Gastrocnemius medialis (tissue), 4 donors: ENCODE measurements around the gene NGEF. TPM values are rescaled to one million over a fixed set of nuclear protein-coding genes. Genes with fewer than 3 reads are reported as not detected.

Experiments
- ATAC-seq, 2 donors: fragments of 150-250 bp; one replicate each; pipeline ENCODE4 v1.9.1; 2016
- DNase-seq, 2 donors: peaks; one replicate each; pipeline ENCODE4 v3.0.0-alpha.2; 2019
- H3K27ac ChIP-seq, 4 donors: fragments of 200-600 bp; sonication (generic); 1 replicate in 1 of 4; 2 replicates in 3 of 4; pipeline ENCODE4 v1.5.1; 2016 to 2018; ENCODE audit warnings: mild to moderate bottlenecking in 2 of 4, moderate library complexity in 1 of 4
- H3K27me3 ChIP-seq, 3 donors: fragments of 200-600 bp; sonication (generic) in 2 of 3; 1 replicate in 1 of 3; 2 replicates in 2 of 3; pipeline versions ENCODE4 v1.5.1 to v1.6.0; 2016 to 2019; ENCODE audit warnings: mild to moderate bottlenecking in 1 of 3, moderate library complexity in 1 of 3
- H3K36me3 ChIP-seq, 2 donors: fragments of 200-600 bp; sonication (generic) in 1 of 2; one replicate each; pipeline ENCODE4 v1.5.1; 2017 to 2018
- H3K4me1 ChIP-seq, 2 donors: fragments of 200-600 bp; sonication (generic) in 1 of 2; one replicate each; pipeline ENCODE4 v1.5.1; 2016 to 2017; ENCODE audit warnings: mild to moderate bottlenecking in 2 of 2
- H3K4me3 ChIP-seq, 4 donors: fragments of 200-600 bp; sonication (generic) in 3 of 4; 1 replicate in 1 of 4; 2 replicates in 3 of 4; pipeline ENCODE4 v1.5.1; 2016 to 2019; ENCODE audit warnings: mild to moderate bottlenecking in 2 of 4
- H3K9me3 ChIP-seq, 3 donors: fragments of 200-600 bp; sonication (generic) in 2 of 3; 1 replicate in 1 of 3; 2 replicates in 2 of 3; pipeline ENCODE4 v1.5.1; 2016 to 2019
- POLR2A ChIP-seq, 2 donors: fragments of 450-650 bp; IDR thresholded peaks; one replicate each; pipeline ENCODE4 v1.6.1; 2017; ENCODE audit warnings: antibody characterized with exemption in 2 of 2, mild to moderate bottlenecking in 2 of 2, moderate library complexity in 2 of 2
- in situ Hi-C, 4 donors: fragments of 200-750 bp; cut with MboI; loops; one replicate each; pipeline versions ENCODE4 v1.15.0 to v1.8.0; 2017; ENCODE audit warnings: low sequenced_read_pairs in 4 of 4
- intact Hi-C: fragments of 100-400 bp; cut with DNase I; formaldehyde crosslinking; loops from one replicate; pipeline ENCODE4 v1.15.1; 2023; ENCODE audit warnings: low total_unique reads
- total RNA-seq, 4 donors: library from RNA; depleted of rRNA; stranded (reverse); fragments of >200 nt; gene quantifications; one replicate each; pipeline versions ENCODE4 v1.1.0 to v1.2.3, GENCODE V29; 2016
- TF ChIP-seq, protein P1 (sequence below), 5 experiments: fragments of 450-650 bp in 3 of 5; fragments of 200-600 bp in 2 of 5; sonication (generic) in 2 of 5; IDR thresholded peaks in 4 of 5; conservative IDR thresholded peaks in 1 of 5; 1 replicate in 4 of 5; 2 replicates in 1 of 5; pipeline ENCODE4 v1.5.1; 2016 to 2019; ENCODE audit warnings: antibody characterized with exemption in 5 of 5, mild to moderate bottlenecking in 3 of 5, moderate library complexity in 3 of 5

The NGEF gene
- total RNA-seq, 4 donors from 2014 or later, result 0.66 to 1.5 (median 0.84) TPM; not detected in 1

DNA sequence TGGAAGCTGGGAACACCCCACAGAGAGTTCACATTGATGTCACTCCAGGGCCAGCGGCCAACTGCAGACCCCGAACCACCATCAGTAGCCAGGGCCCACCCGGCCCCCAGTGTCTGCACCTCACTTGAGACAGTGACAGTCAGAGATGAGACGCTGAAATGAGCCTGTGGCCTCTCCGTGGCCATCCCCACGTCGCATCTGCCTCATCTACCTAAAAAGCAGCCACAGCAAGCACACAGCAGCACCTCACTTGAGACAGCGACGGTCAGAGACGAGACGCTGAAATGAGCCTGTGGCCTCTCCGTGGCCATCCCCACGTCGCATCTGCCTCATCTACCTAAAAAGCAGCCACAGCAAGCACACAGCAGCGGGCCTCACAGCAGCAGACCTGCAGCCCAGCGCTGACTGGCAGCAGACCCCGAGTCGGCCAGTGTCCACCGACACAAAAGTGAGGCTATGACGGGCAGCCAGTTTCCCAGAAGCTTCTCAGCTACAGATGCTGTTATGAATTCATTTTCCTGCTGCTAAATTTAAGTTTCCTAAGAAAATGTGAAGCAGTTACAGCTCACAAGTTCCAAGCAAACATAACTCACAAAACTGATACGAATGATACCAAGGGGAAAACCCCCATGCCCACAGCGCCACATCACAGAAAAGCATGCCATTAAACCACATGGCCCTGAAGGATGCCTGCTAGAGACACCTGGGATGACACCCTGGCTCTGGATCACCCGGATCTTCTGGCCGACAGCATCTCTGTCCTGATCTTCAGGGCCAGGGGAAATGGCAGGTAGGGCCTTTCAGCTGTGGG lies 115.3 kb downstream of the NGEF start:
- intact Hi-C loops (no loop called here), in situ Hi-C loops (no loop called here)
- Histone ChIP-seq H3K9me3 (no peaks in the 10 kb centered on the region), H3K36me3 (no peaks in the 10 kb centered on the region), H3K4me3 (no peak overlapping the region), H3K27ac (no peak overlapping the region), H3K4me1 (no peaks in the 10 kb centered on the region), H3K27me3 (peaks cover 3 to 15% (median 11%) of the 10 kb centered on the region in 3 donors)
- ATAC-seq, result no peak
- no peak for TF ChIP-seq POLR2A (IDR thresholded peaks at IDR 0.05)
- TF ChIP-seq, protein P1, sequence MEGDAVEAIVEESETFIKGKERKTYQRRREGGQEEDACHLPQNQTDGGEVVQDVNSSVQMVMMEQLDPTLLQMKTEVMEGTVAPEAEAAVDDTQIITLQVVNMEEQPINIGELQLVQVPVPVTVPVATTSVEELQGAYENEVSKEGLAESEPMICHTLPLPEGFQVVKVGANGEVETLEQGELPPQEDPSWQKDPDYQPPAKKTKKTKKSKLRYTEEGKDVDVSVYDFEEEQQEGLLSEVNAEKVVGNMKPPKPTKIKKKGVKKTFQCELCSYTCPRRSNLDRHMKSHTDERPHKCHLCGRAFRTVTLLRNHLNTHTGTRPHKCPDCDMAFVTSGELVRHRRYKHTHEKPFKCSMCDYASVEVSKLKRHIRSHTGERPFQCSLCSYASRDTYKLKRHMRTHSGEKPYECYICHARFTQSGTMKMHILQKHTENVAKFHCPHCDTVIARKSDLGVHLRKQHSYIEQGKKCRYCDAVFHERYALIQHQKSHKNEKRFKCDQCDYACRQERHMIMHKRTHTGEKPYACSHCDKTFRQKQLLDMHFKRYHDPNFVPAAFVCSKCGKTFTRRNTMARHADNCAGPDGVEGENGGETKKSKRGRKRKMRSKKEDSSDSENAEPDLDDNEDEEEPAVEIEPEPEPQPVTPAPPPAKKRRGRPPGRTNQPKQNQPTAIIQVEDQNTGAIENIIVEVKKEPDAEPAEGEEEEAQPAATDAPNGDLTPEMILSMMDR (IDR thresholded peaks at IDR 0.05 in 4 of 5, conservative IDR thresholded peaks at IDR 0.05 in 1 of 5), result no peak
- DNase-seq, result no peak

DNA sequence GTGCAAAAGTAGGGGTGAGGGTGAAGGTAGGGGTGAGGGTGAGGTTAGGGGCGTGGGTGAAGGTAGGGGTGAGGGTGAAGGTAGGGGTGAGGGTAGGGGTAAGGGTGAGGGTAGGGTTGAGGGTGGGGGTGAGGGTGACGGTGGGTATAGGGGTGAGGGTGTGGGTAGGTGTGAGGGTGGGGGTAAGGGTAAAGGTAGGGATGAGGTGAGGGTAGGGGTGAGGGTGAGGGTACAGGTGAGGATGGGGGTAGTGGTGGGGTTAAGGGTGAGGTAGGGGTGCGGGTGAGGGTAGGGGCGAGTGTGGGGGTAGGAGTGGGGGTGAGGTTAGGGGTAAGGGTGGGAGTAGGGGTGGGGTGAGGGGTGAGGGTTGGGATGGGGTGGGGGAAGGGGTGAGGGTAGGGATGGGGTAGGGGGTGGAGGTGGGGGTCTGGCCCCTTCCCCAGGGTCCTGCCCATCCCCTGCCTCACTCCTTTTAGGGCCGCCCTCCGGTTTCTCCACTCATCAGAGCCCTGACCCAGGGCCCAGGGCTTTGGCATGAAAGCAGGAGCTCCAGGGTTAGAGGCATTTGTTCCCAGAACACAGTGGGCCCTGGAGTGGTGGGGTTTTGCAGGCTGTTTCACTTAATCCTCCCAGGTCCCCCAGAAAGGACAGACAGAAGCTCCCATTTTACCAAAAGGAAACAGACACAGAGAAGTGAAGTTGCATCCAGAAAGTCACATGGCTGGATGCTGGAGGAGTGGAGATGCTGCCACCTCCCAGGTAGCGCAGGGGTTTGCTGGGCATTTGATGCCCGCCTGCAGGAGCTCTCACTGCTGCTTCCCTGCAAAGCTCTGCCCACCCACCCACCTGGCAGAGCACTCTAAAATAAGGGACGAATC lies 116.1 kb downstream of the NGEF start:
- H3K27me3 ChIP-seq, result peaks cover 3 to 11% (median 8%) of the 10 kb centered on the region in 3 donors
- no peaks in the 10 kb centered on the region for H3K9me3 ChIP-seq
- H3K27ac ChIP-seq, result no peak overlapping the region
- H3K4me3 ChIP-seq, result no peak overlapping the region
- in situ Hi-C loops (no loop called here), intact Hi-C loops (no loop called here)
- H3K4me1 ChIP-seq, result no peaks in the 10 kb centered on the region
- H3K36me3 ChIP-seq, result no peaks in the 10 kb centered on the region
- TF ChIP-seq, protein P1 (IDR thresholded peaks at IDR 0.05 in 4 of 5, conservative IDR thresholded peaks at IDR 0.05 in 1 of 5), result no peak
- TF ChIP-seq POLR2A (IDR thresholded peaks at IDR 0.05), result no peak
- DNase-seq (no peak), ATAC-seq (no peak)

DNA sequence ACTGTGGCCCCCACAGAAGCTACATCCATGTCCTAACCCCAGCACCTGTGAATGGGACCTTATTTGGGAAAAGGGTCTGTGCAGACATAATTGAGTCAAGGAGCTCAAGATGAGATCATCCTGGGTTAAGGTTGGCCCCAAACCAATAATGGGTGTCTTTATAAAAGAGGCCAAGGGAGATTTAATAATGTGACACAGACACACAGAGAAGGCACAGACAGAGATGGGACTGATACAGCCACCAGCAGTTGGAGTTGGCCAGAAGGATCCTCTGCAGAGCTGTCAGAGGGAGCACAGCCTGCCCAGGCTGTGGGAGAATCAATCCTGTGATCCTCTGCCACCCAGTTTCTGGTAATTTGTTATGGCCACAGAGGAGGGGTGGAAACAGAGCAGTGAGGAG lies 116.9 kb downstream of the NGEF start:
- Histone ChIP-seq H3K27me3 (peaks cover 0 to 3% (median 0%) of the 10 kb centered on the region in 3 donors), H3K36me3 (no peaks in the 10 kb centered on the region), H3K27ac (no peak overlapping the region), H3K9me3 (no peaks in the 10 kb centered on the region), H3K4me3 (no peak overlapping the region), H3K4me1 (peaks cover 3 to 6% of the 10 kb centered on the region in 2 donors)
- TF ChIP-seq, protein P1 (IDR thresholded peaks at IDR 0.05 in 4 of 5, conservative IDR thresholded peaks at IDR 0.05 in 1 of 5), result no peak
- no peak for TF ChIP-seq POLR2A (IDR thresholded peaks at IDR 0.05)
- DNase-seq (no peak), ATAC-seq (no peak)
- in situ Hi-C loops (no loop called here), intact Hi-C loops (no loop called here)

DNA sequence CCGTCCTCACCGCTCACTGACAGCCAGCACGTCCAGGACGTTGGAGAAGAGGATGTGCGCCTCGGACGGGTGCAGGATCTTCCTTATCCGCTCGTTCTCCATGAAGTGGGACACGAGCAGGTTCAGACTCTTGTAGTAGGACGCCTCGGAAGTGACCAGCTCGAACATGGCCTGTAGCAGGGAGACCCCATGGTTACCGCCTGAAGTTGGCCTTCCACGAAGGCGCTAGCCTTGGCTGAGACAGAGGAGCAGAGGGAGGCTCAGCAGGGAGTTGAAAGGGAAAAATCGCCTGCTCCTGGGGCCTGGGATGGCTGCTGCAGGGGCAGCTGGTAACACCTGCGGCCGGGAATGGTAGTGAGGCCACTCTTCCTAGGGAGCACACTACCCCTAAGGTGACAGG lies 118.3 kb downstream of the NGEF start:
- Histone ChIP-seq H3K36me3 (no peaks in the 10 kb centered on the region), H3K4me3 (no peak overlapping the region), H3K27me3 (no peaks in the 10 kb centered on the region), H3K9me3 (no peaks in the 10 kb centered on the region), H3K27ac (no peak overlapping the region), H3K4me1 (peaks cover 3 to 12% of the 10 kb centered on the region in 2 donors)
- TF ChIP-seq, protein P1 (IDR thresholded peaks at IDR 0.05 in 4 of 5, conservative IDR thresholded peaks at IDR 0.05 in 1 of 5), result no peak
- no peak for TF ChIP-seq POLR2A (IDR thresholded peaks at IDR 0.05)
- in situ Hi-C loops, result no loop called here
- DNase-seq, result no peak
- no peak for ATAC-seq
- intact Hi-C loops, result no loop called here
